Ovary (tissue), 9 donors: Measurements from ENCODE around the gene GRK4. TPM values are rescaled to one million over a fixed set of nuclear protein-coding genes. Genes with fewer than 3 reads are reported as not detected.

Experiments
- DNase-seq, 5 donors: peaks; one replicate each; pipeline ENCODE4 v3.0.0-alpha.2; 2019 to 2020
- H3K27ac ChIP-seq, 2 donors: fragments of 200-600 bp; one replicate each; pipeline versions ENCODE4 v1.5.1 to v1.8.0; 2019 to 2022
- H3K27me3 ChIP-seq: fragments of 200-600 bp; one replicate; pipeline ENCODE4 v1.8.0; 2022
- H3K36me3 ChIP-seq: fragments of 200-600 bp; sonication (generic); one replicate; pipeline ENCODE4 v1.5.1; 2019
- H3K4me1 ChIP-seq: one replicate; pipeline ENCODE4 v1.8.1; 2013; ENCODE audit warnings: mild to moderate bottlenecking, moderate library complexity; ENCODE audit not compliant: insufficient read depth
- H3K4me3 ChIP-seq: fragments of 200-600 bp; sonication (generic); one replicate; pipeline ENCODE4 v1.5.1; 2017
- H3K9me3 ChIP-seq, 2 donors: fragments of 200-600 bp in 1 of 2; sonication (generic) in 1 of 2; one replicate each; pipeline versions ENCODE4 v1.5.1 to v1.8.1; 2013 to 2019; ENCODE audit warnings: mild to moderate bottlenecking in 1 of 2, moderate library complexity in 1 of 2
- EP300 ChIP-seq: sonication (generic); formaldehyde crosslinking; IDR thresholded peaks from one replicate; pipeline ENCODE4 v1.6.1; 2017; ENCODE audit warnings: antibody characterized with exemption
- POLR2A ChIP-seq: fragments of 450-650 bp; IDR thresholded peaks from one replicate; pipeline ENCODE4 v1.6.1; 2017; ENCODE audit warnings: antibody characterized with exemption, mild to moderate bottlenecking, moderate library complexity
- WGBS, 3 donors: extraction: QIAGEN DNeasy Blood & Tissue Kit in 1 of 3; methylation state at CpG; one replicate each; pipeline versions ENCODE4 v1.1.5 to v1.1.7; 2013 to 2017; 5-methylcytosine and 5-hydroxymethylcytosine counted together
- intact Hi-C, 4 donors: fragments of 100-400 bp; cut with DNase I; formaldehyde crosslinking; loops; one replicate each; pipeline versions ENCODE4 v1.11.0 to v1.15.1; 2022 to 2023
- polyA plus RNA-seq, 2 donors: library from polyadenylated mRNA; stranded (reverse); fragments of 200-250 nt in 1 of 2; fragments of 350-450 nt in 1 of 2; fragmentation: Illumina TruSeq in 1 of 2; extraction: RNeasy Lipid Tissue Mini Kit (QIAGEN cat#74804) in 1 of 2; gene quantifications; one replicate each; pipeline ENCODE4 v1.2.3, GENCODE V29; 2013 to 2014
- total RNA-seq, 7 donors: library from RNA; depleted of rRNA in 2 of 7; stranded (reverse); fragments of >200 nt in 2 of 7; fragmentation: NEBNext Ultra II Directional in 3 of 7; extraction: Animal tissue kit (Norgen Biotek cat#: 25700) in 3 of 7; gene quantifications; one replicate each; pipeline versions ENCODE4 v1.1.0 to v1.2.4, GENCODE V29; 2016 to 2023
- TF ChIP-seq, protein P1 (sequence below), 3 donors: fragments of 450-650 bp in 2 of 3; fragments of 200-600 bp in 1 of 3; IDR thresholded peaks; one replicate each; pipeline versions ENCODE4 v1.5.1 to v1.8.0; 2016 to 2022; ENCODE audit warnings: antibody characterized with exemption in 3 of 3, mild to moderate bottlenecking in 1 of 3
- donor health status: DM: no; HTN: no; CAD: no; lungs with moderate emphysema.
- donor health status: DM: no; HTN: no; CAD: no.
- donor health status: Bipolar disorder and iron deficiency.
- donor health status: DM: yes; HTN: yes; CAD: no.
- donor health status: DM: no; HTN: no; CAD: no.
- donor health status: DM: yes; HTN: yes; CAD: no.

GRK4 gene
- total and polyA plus RNA-seq, 9 donors: 3.3 to 17.6 (median 6.9) TPM

DNA sequence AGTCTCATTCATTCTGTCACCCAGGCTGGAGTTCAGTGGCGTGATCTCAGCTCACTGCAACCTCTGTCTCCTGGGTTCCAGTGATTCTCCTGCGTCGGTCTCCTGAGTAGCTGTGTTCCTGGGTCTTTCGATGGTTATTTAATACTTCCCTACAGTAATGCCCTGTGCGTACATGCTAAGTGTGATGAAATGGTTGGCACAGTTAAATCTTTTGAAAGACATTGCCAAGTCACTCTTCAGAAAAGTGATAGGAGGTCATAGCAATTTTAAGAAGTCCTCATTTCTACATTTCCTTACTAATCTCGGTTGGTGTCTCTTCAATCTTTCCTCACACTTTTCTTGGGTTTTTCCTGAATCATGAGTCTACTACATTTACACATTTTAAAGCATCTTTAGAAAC, 96.6 kb downstream of the GRK4 start:
- no peak for DNase-seq
- Histone ChIP-seq H3K27ac (no peak overlapping the region), H3K27me3 (no peaks in the 10 kb centered on the region), H3K4me3 (no peak overlapping the region), H3K36me3 (no peaks in the 10 kb centered on the region), H3K4me1 (no peaks in the 10 kb centered on the region), H3K9me3 (no peaks in the 10 kb centered on the region)
- WGBS, 3 donors: 93 to 96% (median 94%) methylated on average over 6 of the region's 6 CpGs
- TF ChIP-seq, protein P1, sequence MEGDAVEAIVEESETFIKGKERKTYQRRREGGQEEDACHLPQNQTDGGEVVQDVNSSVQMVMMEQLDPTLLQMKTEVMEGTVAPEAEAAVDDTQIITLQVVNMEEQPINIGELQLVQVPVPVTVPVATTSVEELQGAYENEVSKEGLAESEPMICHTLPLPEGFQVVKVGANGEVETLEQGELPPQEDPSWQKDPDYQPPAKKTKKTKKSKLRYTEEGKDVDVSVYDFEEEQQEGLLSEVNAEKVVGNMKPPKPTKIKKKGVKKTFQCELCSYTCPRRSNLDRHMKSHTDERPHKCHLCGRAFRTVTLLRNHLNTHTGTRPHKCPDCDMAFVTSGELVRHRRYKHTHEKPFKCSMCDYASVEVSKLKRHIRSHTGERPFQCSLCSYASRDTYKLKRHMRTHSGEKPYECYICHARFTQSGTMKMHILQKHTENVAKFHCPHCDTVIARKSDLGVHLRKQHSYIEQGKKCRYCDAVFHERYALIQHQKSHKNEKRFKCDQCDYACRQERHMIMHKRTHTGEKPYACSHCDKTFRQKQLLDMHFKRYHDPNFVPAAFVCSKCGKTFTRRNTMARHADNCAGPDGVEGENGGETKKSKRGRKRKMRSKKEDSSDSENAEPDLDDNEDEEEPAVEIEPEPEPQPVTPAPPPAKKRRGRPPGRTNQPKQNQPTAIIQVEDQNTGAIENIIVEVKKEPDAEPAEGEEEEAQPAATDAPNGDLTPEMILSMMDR (IDR thresholded peaks at IDR 0.05): no peak
- TF ChIP-seq POLR2A: no peak
- intact Hi-C loops: no loop called here

DNA sequence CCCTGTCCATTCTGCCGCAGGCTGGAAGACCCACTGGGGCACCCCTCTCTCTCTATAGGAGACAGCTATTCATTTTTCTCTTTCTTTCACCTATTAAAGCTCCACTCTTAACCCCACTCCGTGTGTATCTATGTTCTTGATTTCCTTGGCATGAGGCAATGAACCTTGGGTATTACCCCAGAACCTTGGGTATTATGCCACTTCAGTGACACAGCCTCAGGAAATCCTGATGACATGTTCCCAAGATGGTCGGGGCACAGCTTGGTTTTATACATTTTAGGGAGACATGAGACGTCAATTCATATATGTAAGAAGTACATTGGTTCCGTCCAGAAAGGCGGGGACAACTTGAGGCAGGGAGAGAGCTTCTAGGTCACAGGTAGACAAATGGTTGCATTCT, 97.6 kb downstream of the GRK4 start:
- no peak for DNase-seq
- TF ChIP-seq EP300 (no peak), POLR2A (no peak)
- TF ChIP-seq, protein P1 (IDR thresholded peaks at IDR 0.05): no peak
- Histone ChIP-seq H3K4me3 (no peak overlapping the region), H3K36me3 (no peaks in the 10 kb centered on the region), H3K4me1 (no peaks in the 10 kb centered on the region), H3K27me3 (no peaks in the 10 kb centered on the region), H3K9me3 (no peaks in the 10 kb centered on the region), H3K27ac (no peak overlapping the region)
- intact Hi-C loops: no loop called here
- WGBS, 3 donors: 87 to 91% (median 90%) methylated on average over 6 of the region's 6 CpGs

DNA sequence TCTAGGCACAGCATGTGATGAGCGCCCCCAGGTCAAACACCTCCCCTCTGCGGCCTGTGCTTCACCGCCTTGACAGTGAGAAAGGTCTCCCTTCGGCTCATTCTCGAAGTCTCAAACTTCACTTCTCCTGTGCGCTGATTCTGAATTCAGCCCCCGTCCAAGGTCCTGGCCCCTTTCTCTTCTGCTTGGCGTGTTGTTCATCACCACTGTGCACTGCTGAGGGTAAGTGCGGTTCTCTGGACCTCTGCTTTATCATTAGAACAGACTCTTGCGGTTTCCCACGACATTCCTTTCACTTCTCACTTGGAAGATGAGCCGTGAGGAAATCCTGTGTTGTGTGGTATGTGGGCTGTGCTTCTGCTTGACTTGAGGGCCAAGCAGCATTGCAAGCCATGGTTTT, 99.1 kb downstream of the GRK4 start:
- Histone ChIP-seq H3K27ac (no peak overlapping the region), H3K4me3 (no peak overlapping the region), H3K27me3 (no peaks in the 10 kb centered on the region), H3K9me3 (no peaks in the 10 kb centered on the region), H3K4me1 (no peaks in the 10 kb centered on the region), H3K36me3 (no peaks in the 10 kb centered on the region)
- TF ChIP-seq POLR2A (no peak), EP300 (no peak)
- TF ChIP-seq, protein P1 (IDR thresholded peaks at IDR 0.05): no peak
- 61 to 64% (median 61%) methylated on average over 12 of the region's 12 CpGs for WGBS, 3 donors
- intact Hi-C loops: no loop called here
- no peak for DNase-seq

DNA sequence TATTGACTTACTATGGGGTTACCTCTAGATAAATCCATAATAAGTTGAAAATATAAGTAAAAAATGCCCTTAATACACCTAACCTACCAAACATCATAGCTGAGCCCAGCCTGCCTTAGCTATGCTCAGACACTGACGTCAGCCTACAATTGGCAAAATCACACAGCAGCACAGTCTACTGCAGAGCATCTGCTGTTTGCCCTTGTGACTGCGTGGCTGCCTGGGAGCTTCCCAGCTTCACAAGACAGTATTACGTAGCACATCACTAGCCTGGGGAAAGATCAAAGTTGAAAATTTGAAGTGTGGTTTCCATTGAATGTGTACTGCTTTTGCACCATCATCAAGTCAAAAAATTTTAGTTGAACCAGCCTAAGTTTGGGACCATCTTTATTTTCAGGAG, 102.2 kb downstream of the GRK4 start:
- 83 to 87% (median 86%) methylated on average over 3 of the region's 3 CpGs for WGBS, 3 donors
- Histone ChIP-seq H3K27me3 (no peaks in the 10 kb centered on the region), H3K4me3 (no peak overlapping the region), H3K27ac (no peak overlapping the region), H3K36me3 (no peaks in the 10 kb centered on the region), H3K4me1 (no peaks in the 10 kb centered on the region), H3K9me3 (no peaks in the 10 kb centered on the region)
- intact Hi-C loops: no loop called here
- no peak for DNase-seq
- TF ChIP-seq EP300: no peak
- TF ChIP-seq, protein P1 (IDR thresholded peaks at IDR 0.05): no peak
- TF ChIP-seq POLR2A: no peak
